HepG2 (cell line): ENCODE results near the gene ACAT2. TPM values are rescaled to one million over a fixed set of nuclear protein-coding genes. Genes with fewer than 3 reads are reported as not detected.

ENCODE experiments used
- ARHGAP35 ChIP-seq: sonication (generic); formaldehyde crosslinking; IDR thresholded peaks from 2 replicates; pipeline ENCODE4 v1.9.0; 2022; ENCODE audit warnings: mild to moderate bottlenecking, inconsistent platforms, moderate library complexity, missing genetic modification reagents, borderline replicate concordance
- BORCS8-MEF2B ChIP-seq: sonication (generic); formaldehyde crosslinking; IDR thresholded peaks from 2 replicates; pipeline ENCODE4 v1.8.0; 2022; ENCODE audit warnings: mild to moderate bottlenecking, missing genetic modification reagents
- DDIT3 ChIP-seq: sonication (generic); formaldehyde crosslinking; IDR thresholded peaks from 2 replicates; pipeline ENCODE4 v1.4.0; 2020; ENCODE audit warnings: mild to moderate bottlenecking, missing genetic modification reagents
- GMEB2 ChIP-seq: IDR thresholded peaks from 2 replicates; pipeline ENCODE4 v1.6.1; 2016; ENCODE audit warnings: missing biosample characterization, missing genetic modification reagents, low read depth
- HBP1 ChIP-seq: IDR thresholded peaks from 2 replicates; pipeline ENCODE4 v1.6.1; 2016; ENCODE audit warnings: low read depth, control low read depth
- KLF15 ChIP-seq: sonication (generic); formaldehyde crosslinking; IDR thresholded peaks from 2 replicates; pipeline ENCODE4 v1.8.1; 2023; ENCODE audit warnings: borderline replicate concordance, mild to moderate bottlenecking, inconsistent platforms, missing genetic modification reagents, mixed read lengths
- PATZ1 ChIP-seq: sonication (generic); formaldehyde crosslinking; IDR thresholded peaks from 2 replicates; pipeline ENCODE4 v1.4.0; 2020; ENCODE audit warnings: missing genetic modification reagents
- PHF20 ChIP-seq: sonication (generic); formaldehyde crosslinking; IDR thresholded peaks from 2 replicates; pipeline ENCODE4 v1.5.0; 2020; ENCODE audit warnings: mild to moderate bottlenecking, missing genetic modification reagents
- POLR2AphosphoS2 ChIP-seq: IDR thresholded peaks from 2 replicates; pipeline ENCODE4 v1.6.1; 2011; ENCODE audit warnings: low read depth, low read length, improper control_type of control experiment
- SIX4 ChIP-seq: sonication (generic); formaldehyde crosslinking; IDR thresholded peaks from 2 replicates; pipeline ENCODE4 v1.4.0; 2020; ENCODE audit warnings: missing genetic modification reagents
- TAF1 ChIP-seq: sonication (generic); formaldehyde crosslinking; IDR thresholded peaks from 2 replicates; pipeline ENCODE4 v1.4.0; 2020; ENCODE audit warnings: missing genetic modification reagents
- ZBTB34 ChIP-seq: sonication (generic); formaldehyde crosslinking; IDR thresholded peaks from 2 replicates; pipeline ENCODE4 v1.8.0; 2022; ENCODE audit warnings: mild to moderate bottlenecking, missing genetic modification reagents
- ZBTB44 ChIP-seq: sonication (generic); formaldehyde crosslinking; IDR thresholded peaks from 2 replicates; pipeline ENCODE4 v1.4.0; 2020; ENCODE audit warnings: missing genetic modification reagents
- ZFYVE20 ChIP-seq: sonication (generic); formaldehyde crosslinking; IDR thresholded peaks from 2 replicates; pipeline ENCODE4 v1.8.0; 2023; ENCODE audit warnings: low read depth, mild to moderate bottlenecking, moderate library complexity, missing genetic modification reagents, borderline replicate concordance
- ZNF317 ChIP-seq: sonication (generic); formaldehyde crosslinking; IDR thresholded peaks from 2 replicates; pipeline ENCODE4 v1.5.0; 2020; ENCODE audit warnings: mild to moderate bottlenecking, missing genetic modification reagents
- ZNF543 ChIP-seq: sonication (generic); formaldehyde crosslinking; IDR thresholded peaks from 2 replicates; pipeline ENCODE4 v1.4.0; 2020; ENCODE audit warnings: mild to moderate bottlenecking, missing genetic modification reagents
- ZNF644 ChIP-seq: IDR thresholded peaks from 2 replicates; pipeline ENCODE4 v1.6.1; 2016; ENCODE audit warnings: low read depth
- ZNF674 ChIP-seq: sonication (generic); formaldehyde crosslinking; IDR thresholded peaks from 2 replicates; pipeline ENCODE4 v1.5.0; 2020; ENCODE audit warnings: low read depth, mild to moderate bottlenecking, missing genetic modification reagents
- ZNF773 ChIP-seq: sonication (generic); formaldehyde crosslinking; IDR thresholded peaks from 2 replicates; pipeline ENCODE4 v1.4.0; 2020; ENCODE audit warnings: missing genetic modification reagents, borderline replicate concordance
- polyA plus RNA-seq, 8 experiments: library from polyadenylated mRNA; depleted of rRNA in 3 of 8; stranded (reverse) in 7 of 8; unstranded in 1 of 8; fragments of >200 nt; fragmentation: Illumina TruSeq in 4 of 8; extraction: Trizol in 4 of 8; gene quantifications; 2 replicates each; pipeline versions ENCODE4 v1.2.1 to v1.2.3, GENCODE V29; 2011 to 2016; ENCODE audit warnings: low read depth in 4 of 8, missing spikeins in 1 of 8, mixed read lengths in 1 of 8; ENCODE audit not compliant: insufficient read depth in 1 of 8
- total RNA-seq, 5 experiments: library from RNA; depleted of rRNA; stranded (reverse); fragments of >200 nt; fragmentation: Illumina TruSeq; extraction: Trizol; gene quantifications; 2 replicates each; pipeline ENCODE4 v1.2.3, GENCODE V29; 2016; ENCODE audit warnings: low read depth in 1 of 5

The ACAT2 gene
- total and polyA plus RNA-seq, 2 of the 13 experiments (the other 11 are each of a cell fraction or from before 2014, with no cell fraction given) = 121 to 534 TPM

GRCh38 chr6:159761873-159762680, at the start of gene ACAT2 (continued):
- TF ChIP-seq POLR2AphosphoS2 (no peak), ARHGAP35 (CRISPR knock-in tag) (no peak; the same call in 1 of the 2 replicates), ZBTB44 (CRISPR knock-in tag) (peak; percentile 67; the same call in 1 of the 2 replicates), ZNF674 (CRISPR knock-in tag) (peak; percentile 87; the same call in 1 of the 2 replicates), ZNF543 (CRISPR knock-in tag) (peak; percentile 83), PATZ1 (peak; percentile 52), GMEB2 (CRISPR knock-in tag) (no peak; the same call in 1 of the 2 replicates), PHF20 (CRISPR knock-in tag) (peak; percentile 67; the same call in 1 of the 2 replicates), TAF1 (CRISPR knock-in tag) (peak; percentile 98), ZFYVE20 (CRISPR knock-in tag) (no peak), ZNF644 (CRISPR knock-in tag) (no peak), DDIT3 (CRISPR knock-in tag) (no peak), SIX4 (CRISPR knock-in tag) (no peak), ZNF773 (CRISPR knock-in tag) (peak; percentile 74; the same call in 1 of the 2 replicates), KLF15 (peak; percentile 89), HBP1 (CRISPR knock-in tag) (peak; percentile 86), ZBTB34 (CRISPR knock-in tag) (peak; percentile 53; the same call in 1 of the 2 replicates), ZNF317 (CRISPR knock-in tag) (peak; percentile 92), BORCS8-MEF2B (CRISPR knock-in tag) (peak; percentile 87)
